ENCODE data around the gene RAB40C.

Gene RAB40C

DNA sequence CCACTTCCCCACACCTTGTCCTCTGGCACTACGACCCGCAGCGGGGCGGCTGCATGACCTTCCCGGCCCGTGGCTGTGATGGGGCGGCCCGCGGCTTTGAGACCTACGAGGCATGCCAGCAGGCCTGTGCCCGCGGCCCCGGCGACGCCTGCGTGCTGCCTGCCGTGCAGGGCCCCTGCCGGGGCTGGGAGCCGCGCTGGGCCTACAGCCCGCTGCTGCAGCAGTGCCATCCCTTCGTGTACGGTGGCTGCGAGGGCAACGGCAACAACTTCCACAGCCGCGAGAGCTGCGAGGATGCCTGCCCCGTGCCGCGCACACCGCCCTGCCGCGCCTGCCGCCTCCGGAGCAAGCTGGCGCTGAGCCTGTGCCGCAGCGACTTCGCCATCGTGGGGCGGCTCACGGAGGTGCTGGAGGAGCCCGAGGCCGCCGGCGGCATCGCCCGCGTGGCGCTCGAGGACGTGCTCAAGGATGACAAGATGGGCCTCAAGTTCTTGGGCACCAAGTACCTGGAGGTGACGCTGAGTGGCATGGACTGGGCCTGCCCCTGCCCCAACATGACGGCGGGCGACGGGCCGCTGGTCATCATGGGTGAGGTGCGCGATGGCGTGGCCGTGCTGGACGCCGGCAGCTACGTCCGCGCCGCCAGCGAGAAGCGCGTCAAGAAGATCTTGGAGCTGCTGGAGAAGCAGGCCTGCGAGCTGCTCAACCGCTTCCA is 43.6 kb downstream of the RAB40C start:
- DNase-seq: no peak

DNA sequence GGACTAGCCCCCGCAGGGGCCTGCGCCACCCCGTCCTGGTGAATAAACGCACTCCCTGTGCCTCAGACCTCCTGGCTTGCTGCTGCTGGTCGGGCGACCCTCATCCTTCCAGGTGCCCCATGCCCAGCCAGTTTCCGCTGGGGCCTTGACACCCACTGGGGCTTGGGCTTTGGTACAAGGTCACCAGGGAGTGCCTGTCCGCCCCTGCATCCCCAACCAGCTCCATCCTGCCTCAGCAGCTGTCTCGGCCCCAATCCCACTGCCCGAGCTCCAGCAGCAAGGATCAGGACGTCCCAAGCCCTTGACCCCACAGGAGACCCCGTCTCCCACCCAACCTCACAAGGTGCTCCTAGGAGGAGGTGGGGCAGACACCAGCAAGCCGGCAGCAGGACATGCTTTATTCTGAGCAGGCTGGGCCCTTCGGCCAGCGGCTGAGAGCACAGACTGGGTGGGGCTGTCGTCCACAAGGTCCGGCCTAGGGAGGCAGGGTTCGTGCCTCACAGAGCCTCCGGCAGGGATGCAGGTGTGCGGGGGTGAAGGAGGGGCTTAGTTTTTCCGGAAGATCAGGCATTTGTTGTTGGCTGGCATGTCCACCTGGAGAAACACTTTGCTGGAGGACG is 44.3 kb downstream of the RAB40C start:
- DNase-seq: no peak

GRCh38 chr16:634996-635395 is 45.1 kb downstream of the RAB40C start:
- DNase-seq: no peak

- no peak for DNase-seq
These were observed 45.8 kb downstream of the RAB40C start for GRCh38 chr16:635573-636205.

DNA sequence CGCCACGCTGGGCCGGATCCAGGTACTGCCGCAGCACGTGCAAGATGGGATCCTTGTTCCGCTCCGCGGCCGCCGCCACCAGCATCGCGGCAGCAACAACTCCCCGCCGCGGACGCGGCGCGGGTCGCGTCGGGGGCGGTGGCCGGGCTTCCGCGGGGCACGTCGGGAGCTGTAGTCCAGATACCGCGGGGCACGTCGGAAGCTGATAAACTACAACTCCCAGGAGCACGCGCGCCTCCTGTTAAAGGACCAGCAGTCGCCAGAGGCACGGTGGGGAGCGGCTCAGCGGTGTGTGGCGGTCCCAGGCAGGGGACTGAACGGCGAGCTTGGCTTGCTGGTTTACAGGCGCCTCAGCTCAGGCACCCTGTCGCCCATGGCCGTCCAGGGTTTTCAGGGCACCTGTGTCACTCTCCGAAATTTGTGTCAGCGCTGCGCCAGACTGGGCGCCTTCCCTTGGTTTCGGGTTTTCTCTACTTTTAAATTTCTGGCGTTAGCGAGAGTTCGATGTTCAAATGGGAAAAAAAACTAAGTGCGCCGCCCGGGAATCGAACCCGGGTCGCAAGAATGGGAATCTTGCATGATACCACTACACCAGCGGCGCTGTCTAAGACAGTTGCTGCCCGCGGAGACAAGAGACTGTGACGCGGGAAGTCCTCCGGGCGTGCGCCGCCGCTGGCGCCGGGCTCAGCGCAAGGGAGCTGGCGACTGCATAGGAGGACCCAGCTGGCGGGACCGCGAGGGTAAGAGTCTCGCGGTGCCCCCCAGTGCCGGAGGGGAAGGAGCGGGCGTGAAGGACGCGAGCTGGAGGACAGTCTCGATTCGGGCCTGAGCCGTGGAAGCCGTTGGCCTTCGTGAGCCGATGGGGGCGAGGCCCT is 46.6 kb downstream of the RAB40C start, which contains the start of gene METTL26:
Gene METTL26 (minus strand): TSS at position 100 of the 875 bp plus-strand sequence. CDS start 15 bp downstream, at position 85.
- peak; percentile 80 to 95 for DNase-seq

GRCh38 chr16:637081-638018 is 47.5 kb downstream of the RAB40C start:
- DNase-seq: peak; percentile 80 to 90

DNA sequence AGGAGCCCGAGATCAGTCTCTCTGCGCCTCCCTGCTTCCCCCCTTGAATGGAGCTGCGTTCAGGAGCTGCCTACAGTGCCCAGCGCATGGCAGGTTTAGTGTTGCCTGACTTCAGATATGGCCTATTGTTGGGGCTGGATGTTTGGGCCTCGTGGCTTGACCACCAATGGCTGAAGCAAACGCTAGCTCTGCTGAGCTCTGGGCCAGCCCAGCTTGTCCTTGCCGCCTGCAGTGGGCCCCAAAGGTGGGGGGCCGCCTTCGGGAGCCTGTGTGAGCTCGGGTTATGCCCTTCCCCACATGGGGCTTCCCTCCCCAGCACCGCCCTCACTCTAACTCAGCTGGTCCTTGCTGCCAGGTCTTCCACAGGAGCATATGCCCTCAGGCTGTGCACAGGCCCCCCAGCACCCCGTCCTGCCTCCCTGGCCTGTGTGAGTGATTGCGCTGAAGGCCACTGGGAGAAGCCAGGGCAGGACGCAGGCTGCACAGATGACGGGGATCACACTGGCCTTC is 48.2 kb downstream of the RAB40C start:
- DNase-seq: no peak

DNA sequence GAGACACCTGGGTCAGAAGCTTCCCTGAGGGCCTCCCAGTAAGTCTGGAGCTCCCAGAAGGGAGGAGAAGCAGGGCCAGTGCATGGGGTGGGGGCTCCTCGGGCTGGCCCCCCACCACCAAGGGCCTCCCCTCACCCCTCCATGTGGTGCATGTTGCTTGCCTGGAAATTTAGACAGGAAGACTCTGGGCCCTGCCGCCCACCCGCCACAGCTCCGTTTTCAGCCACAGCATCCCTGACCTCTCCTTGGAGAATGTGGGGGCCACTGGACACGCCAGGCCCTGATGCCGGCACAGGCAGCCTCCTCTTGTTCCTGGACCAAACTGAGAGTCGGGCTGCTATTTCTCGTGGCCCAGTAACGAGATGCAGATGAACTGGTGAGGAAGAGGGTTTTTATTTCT is 49.0 kb downstream of the RAB40C start:
- no peak for DNase-seq

- no peak for DNase-seq
These were observed 50.7 kb downstream of the RAB40C start for GRCh38 chr16:640614-641013.

DNA sequence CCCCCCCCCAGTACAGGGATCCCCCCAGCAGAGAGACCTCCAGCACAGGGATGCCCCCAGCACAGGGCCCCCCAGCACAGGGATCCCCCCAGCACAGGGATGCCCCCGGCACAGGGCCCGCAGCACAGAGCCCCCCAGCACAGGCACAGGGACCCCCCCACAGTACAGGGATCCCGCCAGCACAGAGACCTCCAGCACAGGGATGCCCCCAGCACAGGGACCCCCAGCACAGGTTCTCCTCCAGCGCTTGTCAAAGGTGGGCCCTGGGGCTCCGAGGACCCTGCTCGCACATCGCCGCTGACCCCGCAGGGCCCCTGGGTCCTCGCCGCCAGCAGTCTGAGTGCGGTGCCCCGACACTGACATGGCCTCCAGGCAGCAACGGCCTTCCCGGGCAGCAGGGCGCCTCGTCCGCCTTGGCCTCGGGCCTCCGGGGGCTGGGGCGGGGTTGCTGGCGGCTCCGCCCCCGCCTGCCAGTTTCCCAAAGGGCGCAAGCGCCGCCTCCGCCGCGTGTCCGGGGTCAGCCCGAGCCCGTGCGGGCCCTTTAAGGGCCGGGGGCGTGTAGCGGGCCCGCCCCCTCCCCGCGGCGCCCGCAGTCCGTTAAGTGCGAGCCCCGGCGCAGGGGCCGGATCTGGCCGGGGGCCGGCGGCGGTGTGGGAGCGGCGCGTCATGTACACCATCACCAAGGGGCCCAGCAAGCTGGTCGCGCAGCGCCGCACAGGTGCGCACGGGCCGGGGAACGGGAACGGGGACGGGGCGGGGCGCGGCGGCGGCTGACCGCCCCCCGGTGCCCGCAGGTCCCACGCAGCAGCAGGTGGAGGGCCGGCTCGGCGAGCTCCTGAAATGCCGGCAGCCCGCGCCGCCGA is 51.7 kb downstream of the RAB40C start, which contains the start of gene MCRIP2:
Gene MCRIP2 (plus strand): TSS at position 503 of the 863 bp plus-strand sequence. CDS start 164 bp downstream, at position 667.
- peak; percentile 26 to 87 for DNase-seq

- no peak for DNase-seq
These were observed 52.6 kb downstream of the RAB40C start for GRCh38 chr16:642189-643049.

DNA sequence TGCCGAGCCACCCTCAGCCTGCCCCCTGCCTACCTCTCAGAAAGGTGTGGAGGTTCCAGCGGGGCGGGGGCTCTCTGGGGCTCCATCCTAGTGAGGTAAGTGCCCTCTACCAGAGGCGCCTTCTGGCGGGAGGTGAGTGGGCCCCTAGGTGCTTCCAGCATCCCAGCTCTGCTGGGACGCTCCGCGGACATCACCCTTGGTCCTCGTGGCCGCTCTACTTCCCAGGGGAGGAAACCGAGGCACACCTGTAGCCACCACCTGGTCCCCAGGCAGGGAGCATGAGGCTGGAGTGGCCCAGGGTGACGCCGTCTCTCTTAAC is 53.1 kb downstream of the RAB40C start:
- no peak for DNase-seq

GRCh38 chr16:644556-644955 is 54.7 kb downstream of the RAB40C start:
- DNase-seq: no peak

DNA sequence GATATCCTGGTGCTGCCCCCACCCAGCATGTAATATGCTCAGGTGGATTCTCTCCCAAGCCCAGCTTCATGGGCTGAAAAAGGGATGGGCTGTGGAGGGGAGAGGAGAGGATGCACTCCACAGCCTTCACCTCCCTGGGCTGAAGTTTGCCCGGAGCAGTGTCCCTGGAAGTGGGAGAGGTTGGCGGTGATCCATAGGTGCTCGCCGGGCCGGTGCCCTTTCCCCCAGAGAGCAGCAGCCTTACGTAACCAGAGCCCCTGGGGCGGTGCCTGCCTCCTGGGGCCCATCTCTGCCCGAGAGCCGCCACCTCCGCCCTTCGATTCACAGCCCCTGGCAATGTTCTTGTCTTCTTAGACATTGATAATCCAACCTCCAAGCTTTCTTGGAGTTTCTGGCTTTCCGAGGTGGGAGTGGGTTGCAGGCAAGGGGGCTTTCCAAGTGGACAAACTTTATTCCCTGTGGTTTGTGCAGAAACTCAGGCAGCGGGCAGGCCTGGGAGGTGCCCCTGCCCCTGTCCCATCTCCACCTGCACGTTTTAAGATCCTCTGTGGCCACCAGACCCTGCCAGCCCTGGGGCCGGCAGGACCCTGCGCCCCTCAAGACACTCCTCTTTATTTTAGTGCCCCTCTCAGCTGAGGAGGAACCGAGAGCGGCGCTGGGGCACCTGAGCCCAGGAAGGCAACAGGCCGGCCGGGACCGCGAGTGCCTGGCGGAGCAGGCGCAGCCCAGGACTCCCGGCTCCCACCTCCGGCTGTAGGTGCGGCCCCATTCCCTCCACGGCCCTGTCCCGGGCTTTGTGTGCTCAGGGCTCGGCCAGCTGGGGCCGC is 56.2 kb downstream of the RAB40C start:
- no peak for DNase-seq

DNA sequence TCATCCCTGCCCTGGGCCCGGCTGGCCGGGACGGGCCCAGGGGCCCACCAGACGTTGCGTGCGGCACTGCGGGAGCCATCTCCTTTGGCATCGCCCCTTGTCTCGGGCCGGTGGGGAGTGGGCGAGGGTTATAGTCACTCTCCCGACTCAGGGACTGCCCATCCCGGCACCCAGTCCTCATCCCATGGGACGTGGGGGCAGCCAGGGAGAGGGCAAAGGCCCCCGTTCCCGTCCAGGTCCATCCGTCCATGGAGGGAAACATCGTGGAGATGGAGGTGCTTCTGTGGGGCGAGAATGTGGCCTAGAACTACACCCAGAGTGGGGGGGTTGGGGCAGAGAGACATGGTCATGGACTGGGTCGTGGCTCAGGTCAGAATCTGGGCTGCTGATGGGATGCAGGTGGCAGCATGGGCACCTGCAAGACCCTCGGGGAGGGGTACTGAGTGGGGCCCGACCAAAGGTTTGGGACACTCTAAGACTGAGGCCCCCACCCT is 56.9 kb downstream of the RAB40C start:
- no peak for DNase-seq

GRCh38 chr16:647173-647902 is 57.5 kb downstream of the RAB40C start:
- DNase-seq: no peak

DNA sequence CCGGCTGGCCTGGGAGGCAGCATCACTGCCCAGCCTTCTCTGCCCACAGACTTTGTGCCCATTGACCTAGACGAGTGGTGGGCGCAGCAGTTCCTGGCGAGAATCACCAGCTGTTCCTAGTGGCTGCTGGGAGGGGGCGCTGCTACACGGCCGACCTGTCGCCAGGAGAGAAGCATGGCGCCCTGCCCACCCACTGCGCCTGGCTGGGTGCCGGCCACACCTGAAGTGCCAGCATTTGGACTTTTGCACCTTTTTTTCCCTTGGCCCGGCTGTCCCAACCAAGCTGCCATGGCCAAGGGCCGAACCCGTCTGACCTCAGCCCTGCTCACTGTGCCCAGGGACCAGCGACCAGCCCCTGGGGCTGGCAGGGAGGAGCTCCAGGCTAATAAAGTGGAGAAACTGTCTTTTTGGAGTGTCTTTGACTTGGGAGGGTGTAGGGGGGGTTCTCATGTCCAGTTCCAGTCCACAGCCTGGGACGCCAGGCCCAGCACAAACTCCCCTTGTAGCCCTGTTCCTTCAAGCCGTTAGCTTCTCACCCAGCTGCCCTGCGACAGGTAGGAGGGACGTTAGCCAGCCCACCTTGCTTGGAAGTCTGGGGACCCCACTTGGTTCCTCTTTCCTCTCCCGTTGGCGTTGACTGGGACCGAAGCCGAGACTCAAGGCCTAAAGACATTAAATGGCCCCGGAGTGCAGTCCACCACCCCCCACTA is 58.4 kb downstream of the RAB40C start:
- peak in 1 of 2 experiments; percentile 46 for DNase-seq
